ENCODE data around the gene ZDHHC14.

The ZDHHC14 gene

DNA sequence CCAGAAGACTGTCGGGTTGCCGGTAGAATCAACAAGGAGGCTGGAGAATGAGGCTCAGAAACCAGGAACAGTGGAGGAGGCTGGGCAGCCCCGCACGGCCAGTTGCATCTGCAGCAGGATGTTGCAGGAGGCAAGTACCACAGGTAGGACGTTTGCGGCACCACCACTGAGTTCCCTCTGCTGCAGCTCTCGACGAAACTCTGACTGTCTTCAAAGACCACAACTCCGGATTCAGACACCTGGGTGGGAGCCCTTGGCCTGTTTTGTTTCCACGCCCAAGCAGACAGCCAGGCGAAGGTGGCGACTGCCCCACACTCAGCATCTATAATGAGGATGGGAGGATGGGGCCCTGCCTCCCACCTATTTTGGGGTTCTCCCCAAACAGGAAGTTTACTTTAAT is 218.2 kb downstream of the ZDHHC14 start:
- Histone ChIP-seq H3K27ac (replicated peaks) (no peak overlapping the region), H3K27me3 (ENCODE audit: insufficient read depth, poor library complexity, severe bottlenecking) (no peaks in the 10 kb centered on the region), H3K4me3 (replicated peaks; ENCODE audit: insufficient read depth, low read length) (no peak overlapping the region)
- DNase-seq (ENCODE audit: low read depth in 1 of 2, low spot score in 1 of 2), result no peak
- TF ChIP-seq SPI1 (IDR thresholded peaks at IDR 0.05; ENCODE audit: borderline replicate concordance, low read depth), result no peak
- no peak for TF ChIP-seq GABPA (IDR thresholded peaks at IDR 0.05; ENCODE audit: low read depth)
- TF ChIP-seq, protein P1, sequence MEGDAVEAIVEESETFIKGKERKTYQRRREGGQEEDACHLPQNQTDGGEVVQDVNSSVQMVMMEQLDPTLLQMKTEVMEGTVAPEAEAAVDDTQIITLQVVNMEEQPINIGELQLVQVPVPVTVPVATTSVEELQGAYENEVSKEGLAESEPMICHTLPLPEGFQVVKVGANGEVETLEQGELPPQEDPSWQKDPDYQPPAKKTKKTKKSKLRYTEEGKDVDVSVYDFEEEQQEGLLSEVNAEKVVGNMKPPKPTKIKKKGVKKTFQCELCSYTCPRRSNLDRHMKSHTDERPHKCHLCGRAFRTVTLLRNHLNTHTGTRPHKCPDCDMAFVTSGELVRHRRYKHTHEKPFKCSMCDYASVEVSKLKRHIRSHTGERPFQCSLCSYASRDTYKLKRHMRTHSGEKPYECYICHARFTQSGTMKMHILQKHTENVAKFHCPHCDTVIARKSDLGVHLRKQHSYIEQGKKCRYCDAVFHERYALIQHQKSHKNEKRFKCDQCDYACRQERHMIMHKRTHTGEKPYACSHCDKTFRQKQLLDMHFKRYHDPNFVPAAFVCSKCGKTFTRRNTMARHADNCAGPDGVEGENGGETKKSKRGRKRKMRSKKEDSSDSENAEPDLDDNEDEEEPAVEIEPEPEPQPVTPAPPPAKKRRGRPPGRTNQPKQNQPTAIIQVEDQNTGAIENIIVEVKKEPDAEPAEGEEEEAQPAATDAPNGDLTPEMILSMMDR (IDR thresholded peaks at IDR 0.05; ENCODE audit: insufficient read depth, low read length), result no peak
- TF ChIP-seq, protein P2, sequence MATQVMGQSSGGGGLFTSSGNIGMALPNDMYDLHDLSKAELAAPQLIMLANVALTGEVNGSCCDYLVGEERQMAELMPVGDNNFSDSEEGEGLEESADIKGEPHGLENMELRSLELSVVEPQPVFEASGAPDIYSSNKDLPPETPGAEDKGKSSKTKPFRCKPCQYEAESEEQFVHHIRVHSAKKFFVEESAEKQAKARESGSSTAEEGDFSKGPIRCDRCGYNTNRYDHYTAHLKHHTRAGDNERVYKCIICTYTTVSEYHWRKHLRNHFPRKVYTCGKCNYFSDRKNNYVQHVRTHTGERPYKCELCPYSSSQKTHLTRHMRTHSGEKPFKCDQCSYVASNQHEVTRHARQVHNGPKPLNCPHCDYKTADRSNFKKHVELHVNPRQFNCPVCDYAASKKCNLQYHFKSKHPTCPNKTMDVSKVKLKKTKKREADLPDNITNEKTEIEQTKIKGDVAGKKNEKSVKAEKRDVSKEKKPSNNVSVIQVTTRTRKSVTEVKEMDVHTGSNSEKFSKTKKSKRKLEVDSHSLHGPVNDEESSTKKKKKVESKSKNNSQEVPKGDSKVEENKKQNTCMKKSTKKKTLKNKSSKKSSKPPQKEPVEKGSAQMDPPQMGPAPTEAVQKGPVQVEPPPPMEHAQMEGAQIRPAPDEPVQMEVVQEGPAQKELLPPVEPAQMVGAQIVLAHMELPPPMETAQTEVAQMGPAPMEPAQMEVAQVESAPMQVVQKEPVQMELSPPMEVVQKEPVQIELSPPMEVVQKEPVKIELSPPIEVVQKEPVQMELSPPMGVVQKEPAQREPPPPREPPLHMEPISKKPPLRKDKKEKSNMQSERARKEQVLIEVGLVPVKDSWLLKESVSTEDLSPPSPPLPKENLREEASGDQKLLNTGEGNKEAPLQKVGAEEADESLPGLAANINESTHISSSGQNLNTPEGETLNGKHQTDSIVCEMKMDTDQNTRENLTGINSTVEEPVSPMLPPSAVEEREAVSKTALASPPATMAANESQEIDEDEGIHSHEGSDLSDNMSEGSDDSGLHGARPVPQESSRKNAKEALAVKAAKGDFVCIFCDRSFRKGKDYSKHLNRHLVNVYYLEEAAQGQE (IDR thresholded peaks at IDR 0.05; ENCODE audit: insufficient replicate concordance, low read depth), result no peak
- TF ChIP-seq POLR2AphosphoS5 (IDR thresholded peaks at IDR 0.05; ENCODE audit: low read depth), result no peak

DNA sequence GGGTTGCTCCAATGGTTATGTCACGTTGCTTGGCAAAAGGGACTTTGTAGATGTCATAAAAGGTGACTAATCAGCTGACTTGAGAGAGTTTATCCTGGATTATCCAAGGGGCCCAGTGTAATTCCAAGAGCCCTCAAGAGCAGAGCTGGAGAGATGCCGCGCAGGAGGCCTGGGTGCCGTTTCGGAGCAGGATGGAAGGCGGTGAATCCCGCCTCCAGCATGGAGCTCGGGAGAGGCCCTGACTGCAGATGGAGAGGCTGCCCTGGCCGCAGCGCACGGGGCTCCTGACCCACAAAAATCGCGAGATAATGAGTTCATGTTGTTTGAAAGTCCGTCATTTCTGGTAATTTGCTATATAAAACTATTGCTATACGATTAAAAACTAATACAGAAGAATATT is 219.8 kb downstream of the ZDHHC14 start:
- no peak for TF ChIP-seq POLR2AphosphoS5 (IDR thresholded peaks at IDR 0.05; ENCODE audit: low read depth)
- no peak for TF ChIP-seq SPI1 (IDR thresholded peaks at IDR 0.05; ENCODE audit: borderline replicate concordance, low read depth)
- TF ChIP-seq GABPA (IDR thresholded peaks at IDR 0.05; ENCODE audit: low read depth), result no peak
- TF ChIP-seq, protein P1 (IDR thresholded peaks at IDR 0.05; ENCODE audit: insufficient read depth, low read length), result no peak
- TF ChIP-seq, protein P2 (IDR thresholded peaks at IDR 0.05; ENCODE audit: insufficient replicate concordance, low read depth), result no peak
- Histone ChIP-seq H3K4me3 (replicated peaks; ENCODE audit: insufficient read depth, low read length) (no peak overlapping the region), H3K27ac (replicated peaks) (no peak overlapping the region), H3K27me3 (ENCODE audit: insufficient read depth, poor library complexity, severe bottlenecking) (no peaks in the 10 kb centered on the region)
- no peak for DNase-seq (ENCODE audit: low read depth in 1 of 2, low spot score in 1 of 2)

DNA sequence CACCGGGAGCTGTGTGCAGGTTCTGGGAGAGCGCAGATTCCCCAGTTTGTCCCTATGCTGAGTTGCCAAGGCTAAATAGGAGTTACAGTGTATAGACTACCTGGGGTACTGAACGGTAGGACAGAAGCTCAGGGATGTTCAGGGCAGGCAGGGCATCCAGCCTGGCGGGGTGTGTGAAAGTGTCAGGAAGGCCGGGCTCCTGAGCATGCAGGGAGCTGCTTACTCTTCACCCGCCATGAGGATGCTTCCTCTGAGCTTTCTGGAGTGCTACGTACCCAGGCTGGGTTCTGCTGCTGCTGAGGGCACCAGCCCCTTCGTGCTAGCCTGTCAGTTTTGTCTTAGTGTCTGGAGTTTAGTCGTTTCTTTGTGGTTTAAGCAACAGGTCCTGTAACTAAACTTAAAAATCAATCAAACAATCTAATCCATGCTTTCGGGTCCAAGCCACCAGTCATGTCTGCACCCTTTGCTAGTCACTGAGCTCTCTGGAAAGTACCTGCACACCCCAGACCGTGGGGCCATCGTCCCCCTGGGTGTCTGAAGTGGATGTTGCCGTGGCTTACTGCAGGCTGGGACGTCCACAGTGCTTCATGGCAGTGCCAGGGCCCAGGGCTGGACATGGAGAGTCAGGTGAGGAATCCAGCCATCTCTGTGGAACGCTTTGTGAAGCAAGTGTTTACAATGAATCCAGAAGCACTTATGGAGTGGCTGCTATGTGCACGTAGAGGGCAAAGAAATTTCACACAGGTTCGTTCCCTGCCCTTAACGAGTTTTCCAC is 221.7 kb downstream of the ZDHHC14 start:
- DNase-seq (ENCODE audit: low read depth in 1 of 2, low spot score in 1 of 2), result no peak
- Histone ChIP-seq H3K4me3 (replicated peaks; ENCODE audit: insufficient read depth, low read length) (no peak overlapping the region), H3K27me3 (ENCODE audit: insufficient read depth, poor library complexity, severe bottlenecking) (no peaks in the 10 kb centered on the region), H3K27ac (replicated peaks) (no peak overlapping the region)
- TF ChIP-seq, protein P2 (IDR thresholded peaks at IDR 0.05; ENCODE audit: insufficient replicate concordance, low read depth), result no peak
- TF ChIP-seq, protein P1 (IDR thresholded peaks at IDR 0.05; ENCODE audit: insufficient read depth, low read length), result no peak
- no peak for TF ChIP-seq POLR2AphosphoS5 (IDR thresholded peaks at IDR 0.05; ENCODE audit: low read depth)
- TF ChIP-seq GABPA (IDR thresholded peaks at IDR 0.05; ENCODE audit: low read depth), result no peak
- TF ChIP-seq SPI1 (IDR thresholded peaks at IDR 0.05; ENCODE audit: borderline replicate concordance, low read depth), result no peak
